Measurements from ENCODE around the gene COL1A1.
A peak's percentile ranks its signal among the peaks of the same experiment; 100 is the strongest.

Gene COL1A1

DNA sequence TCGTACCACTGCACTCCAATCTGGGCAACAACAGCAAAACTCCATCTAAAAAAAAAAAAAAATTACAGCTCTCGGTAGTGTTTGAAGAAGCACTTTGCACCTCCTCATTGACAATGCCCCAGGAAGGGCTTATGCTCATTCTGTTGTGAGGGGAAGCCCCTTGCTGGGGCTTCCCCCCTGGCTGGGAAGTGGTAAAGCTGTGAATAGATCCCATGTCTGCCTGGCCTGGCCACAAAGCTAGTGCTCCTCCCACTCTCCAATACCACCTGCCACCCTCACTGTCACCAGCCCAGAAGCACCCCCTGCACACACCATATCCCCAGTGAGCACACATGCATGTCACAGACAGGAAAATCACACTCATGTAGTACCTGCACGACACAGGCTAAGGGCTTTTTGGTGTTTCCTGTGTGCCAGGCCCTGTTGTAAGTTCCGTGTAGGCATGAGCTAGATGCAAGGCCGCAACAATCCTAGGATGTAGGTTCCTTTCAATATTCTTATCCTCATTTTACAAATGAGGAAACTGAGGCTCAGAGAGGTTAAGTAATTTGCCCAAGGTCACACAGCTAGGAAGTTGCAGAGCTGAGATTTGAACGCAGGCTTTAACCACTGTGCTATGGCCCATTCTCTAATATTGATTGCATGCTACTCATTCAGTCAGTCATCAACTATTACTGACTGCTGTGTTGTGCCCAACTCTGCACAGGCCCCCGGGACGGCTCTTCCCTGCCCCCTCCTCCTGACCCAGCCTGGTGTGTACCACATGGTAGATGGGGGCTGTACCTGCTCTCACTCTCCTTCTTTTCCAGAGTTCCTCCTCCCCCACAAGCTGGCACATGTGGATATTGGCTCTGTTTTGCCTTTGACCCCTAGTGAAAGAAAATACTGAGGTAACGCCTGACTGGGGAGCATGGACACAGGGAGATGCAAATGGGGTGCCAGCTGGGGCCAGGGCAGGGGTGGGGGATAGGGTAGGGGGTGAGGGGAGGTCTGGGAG lies 11.9 kb upstream of the COL1A1 start:
- no peak for DNase-seq

DNA sequence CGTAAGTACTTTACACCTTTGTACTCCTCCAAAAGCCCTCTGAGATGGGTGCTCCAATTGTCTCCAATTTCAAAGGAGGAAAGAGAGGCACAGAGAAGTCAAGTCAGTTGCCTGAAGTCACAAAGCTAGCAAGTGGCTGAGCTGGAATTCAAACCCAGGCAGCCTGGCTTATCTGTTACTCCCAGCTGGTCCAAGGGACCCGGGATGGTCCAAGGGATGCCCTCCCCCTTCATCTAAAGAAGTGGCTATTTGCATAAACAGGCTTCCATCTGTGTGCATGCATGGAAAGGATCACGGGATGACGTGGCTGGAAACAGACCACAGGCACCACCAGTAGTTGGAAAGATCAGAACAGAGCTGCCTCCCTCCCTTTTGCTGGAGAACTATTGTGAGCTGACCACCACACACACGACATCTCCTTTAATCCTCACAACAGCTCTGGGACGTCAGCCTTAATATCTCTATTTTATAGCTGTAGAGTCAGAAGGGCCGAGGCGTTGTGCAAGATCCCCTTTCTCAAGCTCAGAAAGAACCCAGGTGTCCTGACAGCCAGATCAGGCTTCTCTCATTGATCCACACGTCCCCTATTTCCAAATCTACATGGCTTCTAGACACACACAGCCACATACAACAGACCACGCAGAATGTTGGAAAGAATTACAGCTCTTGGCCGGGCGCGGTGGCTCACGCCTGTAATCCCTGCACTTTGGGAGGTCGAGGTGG lies 10.9 kb upstream of the COL1A1 start:
- no peak for DNase-seq

DNA sequence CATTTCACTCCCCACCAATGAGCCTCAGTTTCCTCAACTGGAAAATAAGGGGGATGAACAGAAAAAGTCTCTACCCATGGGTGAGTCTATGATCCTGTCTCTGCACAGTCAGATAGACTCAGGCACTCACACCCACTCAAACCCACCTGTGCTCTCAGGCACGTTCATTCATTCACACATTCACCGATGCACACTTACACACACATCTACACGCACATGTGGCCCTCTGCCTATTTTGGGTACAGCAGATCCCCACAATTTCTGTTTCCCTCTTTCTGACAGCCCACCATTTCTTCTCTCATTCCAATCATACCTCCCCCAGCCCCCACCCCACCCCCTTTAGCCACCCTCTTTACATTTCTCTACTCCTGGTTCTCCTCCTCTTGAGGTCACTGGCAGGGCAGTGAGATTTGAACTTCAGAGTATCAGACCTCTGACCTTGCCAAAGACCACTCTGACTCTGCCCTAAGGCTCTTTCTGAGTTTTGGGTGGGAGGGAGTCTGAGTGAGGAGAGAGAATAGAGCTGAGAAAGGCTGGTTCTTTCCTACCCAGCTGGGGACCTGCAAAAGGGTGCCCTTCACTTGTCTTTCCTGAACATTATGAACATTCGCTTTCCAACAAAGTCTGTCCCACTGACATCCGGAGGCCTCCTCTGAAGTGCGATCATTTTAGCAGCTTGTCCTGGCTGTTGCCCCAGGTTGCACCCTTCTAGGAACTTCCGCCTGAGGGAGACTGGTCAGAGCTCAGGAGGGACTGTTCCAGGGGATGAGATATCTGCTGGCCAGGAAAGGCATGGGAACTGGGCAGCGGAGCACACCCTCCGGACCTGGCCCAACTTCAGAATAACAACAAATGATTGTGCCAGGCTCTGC lies 10.1 kb upstream of the COL1A1 start:
- DNase-seq = no peak

DNA sequence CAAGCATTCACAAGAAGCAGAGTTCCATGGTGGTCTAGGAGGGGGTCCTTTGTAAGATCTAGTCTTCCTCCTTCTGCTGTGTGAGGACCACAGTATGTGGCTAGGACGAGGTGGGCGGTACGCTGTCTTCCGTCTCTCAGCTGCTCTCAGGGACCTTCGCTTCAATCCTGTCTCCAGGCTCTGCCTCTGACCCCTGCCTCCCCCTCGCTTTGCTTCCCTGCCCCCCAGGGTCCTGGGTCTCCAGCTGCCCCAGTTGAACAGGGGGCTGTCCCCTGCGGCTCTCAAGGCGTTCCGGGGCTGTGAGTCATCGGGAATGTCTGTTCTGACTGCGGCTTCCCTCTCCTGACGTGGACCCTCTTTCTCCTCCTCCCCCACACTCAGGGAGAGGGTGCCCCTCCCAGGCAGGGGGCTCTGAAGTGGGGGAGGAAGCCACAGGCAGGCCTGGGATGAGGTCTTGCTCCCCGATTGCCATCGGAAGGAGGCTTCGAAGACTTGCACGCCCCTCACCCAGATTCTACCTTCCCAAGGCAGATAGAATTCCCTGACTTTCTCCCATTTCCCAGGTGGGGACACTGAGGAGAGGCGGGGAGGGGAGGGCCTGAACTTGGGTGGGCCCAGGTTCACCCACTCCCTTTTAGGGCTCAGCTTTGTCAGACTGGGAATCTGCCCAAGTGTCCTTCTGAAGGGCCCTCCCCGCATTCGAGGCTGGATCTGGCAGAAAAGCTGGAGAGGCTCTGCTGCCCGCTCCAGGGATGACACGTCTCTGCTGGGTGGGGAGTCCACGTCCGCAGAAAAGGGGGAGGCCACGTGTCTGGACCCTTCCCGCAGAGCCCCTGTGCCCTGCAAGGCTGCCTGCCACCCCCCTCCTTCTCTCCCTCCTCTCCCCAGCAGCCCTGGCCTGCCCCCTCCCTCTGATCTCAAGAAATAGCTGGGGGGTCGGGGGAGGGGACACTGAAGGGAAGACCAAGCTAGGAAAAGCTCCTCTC lies 9.1 kb upstream of the COL1A1 start:
- no peak for DNase-seq

DNA sequence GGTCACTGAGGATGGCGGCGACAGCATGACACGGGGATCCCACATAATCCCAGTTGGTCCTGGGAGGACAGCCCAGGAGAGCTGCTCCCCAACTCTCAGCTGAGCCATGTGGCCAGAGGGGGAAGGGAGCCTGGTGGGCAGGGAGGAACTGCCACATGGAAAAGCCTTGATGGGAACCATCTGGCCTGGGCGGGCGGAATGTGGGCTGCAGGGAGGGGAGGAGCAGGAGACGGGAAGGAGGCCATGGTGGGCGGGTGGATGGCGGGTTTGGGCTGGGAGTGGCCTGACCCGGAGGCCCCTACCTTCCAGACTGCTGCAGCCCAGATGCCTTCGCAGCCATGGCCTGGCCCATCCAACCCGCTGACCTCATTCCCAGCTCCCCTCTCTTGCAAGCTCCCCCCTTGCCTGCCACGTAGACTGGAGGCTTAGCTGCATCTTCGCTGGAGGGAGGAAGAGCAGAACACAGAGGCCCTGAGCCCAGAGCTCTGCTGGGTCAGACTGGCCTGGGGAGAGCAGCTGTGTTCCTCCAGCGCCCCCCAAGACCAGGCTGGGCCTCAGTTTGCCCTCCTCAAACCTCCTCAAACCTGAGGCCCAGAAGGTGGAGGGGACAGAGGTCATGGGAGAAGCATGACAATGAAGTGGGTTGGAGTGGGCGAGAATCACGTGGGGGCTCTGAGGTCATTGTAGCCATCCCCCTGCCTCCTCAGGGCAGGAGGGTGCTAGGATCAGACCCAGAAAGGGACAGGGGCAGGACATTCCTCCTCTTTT lies 8.2 kb upstream of the COL1A1 start:
- DNase-seq = no peak

GRCh38 chr17:50209133-50209471 lies 7.7 kb upstream of the COL1A1 start:
- DNase-seq = no peak

DNA sequence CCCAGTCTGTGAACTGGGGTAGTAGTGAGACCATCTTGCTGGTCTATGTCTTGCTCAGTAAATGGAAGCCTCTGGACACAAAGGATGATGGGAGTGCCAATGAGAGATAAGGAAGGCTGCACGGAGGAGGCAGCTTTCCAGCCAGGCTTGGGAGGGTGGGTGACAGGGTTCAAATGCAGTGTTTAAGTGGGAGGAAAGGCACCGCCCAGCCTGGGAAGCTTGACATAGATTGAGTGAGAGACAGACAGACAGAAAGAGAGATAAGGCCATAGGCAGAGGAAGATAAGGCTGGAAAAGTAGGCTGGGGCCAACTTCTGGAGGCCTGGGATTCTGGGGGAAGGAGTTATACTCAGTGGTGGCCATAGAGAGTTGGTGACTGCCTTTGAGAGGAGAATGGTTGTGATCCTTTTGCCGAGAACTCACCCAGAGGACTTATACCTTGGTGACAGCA lies 7.2 kb upstream of the COL1A1 start:
- no peak for DNase-seq

DNA sequence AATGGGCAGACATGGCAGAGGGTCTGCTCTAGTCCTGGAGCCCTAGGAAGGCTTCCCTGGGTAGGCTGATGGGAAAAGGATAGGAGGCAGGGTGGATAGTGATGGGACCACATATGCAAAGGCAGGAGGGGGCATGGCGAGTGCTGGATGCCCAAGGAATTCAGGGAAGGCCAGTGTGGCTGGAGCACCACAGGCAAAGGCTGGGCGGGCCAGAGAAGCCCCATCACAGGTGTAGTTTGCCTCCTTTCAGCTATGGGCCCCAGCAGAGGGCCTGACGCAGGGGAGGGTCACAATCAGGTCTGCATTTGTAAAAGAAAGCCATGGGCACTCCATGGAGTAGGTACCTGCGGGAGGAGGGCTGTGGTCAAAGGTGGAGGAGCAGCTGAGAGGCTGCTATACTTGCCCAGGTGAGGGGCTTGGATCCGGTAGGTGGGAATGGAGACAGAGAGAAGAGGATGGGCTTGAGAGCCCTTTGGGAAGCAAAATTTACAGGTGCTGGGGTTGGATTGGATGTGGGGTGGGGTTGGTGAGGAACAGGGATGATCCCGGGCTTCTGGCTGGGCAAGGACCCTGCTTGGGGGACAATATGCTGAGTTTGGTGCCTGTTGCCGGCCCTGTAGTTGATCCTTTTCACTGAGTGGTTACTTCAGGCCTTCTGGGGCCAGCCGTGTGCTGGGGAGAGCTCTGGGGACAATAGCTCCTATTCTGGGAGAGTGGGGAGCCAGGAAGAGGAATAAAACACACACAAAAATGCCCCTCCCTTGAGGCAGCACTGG lies 6.5 kb upstream of the COL1A1 start:
- DNase-seq = no peak

GRCh38 chr17:50207315-50207714 lies 5.9 kb upstream of the COL1A1 start:
- DNase-seq = no peak

DNA sequence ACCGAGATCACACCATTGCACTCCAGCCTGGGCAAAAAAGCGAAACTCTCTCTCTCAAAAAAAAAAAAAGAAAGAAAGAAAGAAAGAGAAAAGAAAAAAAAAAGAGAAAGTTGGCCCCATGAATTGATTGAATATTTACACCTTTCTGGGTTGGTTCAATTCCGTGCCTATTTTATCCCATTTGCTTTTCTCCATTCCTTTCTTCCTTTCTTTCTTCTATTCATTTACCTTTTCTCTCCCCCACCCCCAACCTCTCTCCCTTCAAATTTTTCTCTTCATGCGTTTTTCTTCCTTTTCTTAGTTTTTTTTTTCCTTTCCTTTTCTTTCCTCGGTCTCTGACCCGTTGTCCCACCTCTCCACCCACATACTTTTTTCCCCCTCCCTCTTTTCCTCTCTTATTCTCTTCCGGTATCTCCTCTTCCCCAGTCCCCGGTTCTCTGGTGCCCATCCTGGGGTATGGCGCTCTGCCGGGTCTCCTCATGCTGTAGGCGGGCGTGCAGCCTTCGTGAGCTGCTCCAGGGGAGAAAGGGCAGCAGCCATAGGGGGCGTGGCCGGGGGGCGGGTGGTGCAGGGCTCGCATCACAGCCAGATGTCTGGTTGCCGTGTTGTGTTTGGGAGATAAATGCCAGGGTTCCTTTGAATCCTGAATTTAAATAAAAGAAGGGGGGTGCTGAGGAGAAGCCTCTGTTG lies 5.3 kb upstream of the COL1A1 start:
- DNase-seq = no peak

DNA sequence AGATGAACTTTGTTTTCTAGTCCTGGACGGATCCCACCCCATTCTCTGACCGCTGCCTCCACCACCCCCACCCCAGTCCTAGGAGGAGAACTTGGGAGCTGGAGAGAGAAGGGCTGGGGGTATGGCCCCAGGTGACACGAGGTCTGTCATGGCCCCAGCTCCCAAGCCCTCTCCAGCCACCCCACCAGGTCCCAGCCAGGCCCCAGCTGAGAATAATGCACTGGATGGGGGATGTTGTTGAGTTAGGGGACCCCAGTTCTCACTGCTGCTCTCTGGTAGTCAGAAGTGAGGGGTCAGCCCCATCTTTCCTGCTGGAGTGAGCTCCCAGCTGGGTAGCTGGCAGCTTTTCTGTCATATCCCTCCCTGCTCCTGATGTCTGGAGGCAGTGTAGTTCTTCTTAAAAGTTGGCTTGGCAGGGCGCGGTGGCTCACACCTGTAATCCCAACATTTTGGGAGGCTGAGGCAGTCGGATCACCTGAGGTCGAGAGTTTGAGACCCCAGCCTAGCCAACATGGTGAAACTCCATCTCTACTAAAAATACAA lies 4.6 kb upstream of the COL1A1 start:
- no peak for DNase-seq

DNA sequence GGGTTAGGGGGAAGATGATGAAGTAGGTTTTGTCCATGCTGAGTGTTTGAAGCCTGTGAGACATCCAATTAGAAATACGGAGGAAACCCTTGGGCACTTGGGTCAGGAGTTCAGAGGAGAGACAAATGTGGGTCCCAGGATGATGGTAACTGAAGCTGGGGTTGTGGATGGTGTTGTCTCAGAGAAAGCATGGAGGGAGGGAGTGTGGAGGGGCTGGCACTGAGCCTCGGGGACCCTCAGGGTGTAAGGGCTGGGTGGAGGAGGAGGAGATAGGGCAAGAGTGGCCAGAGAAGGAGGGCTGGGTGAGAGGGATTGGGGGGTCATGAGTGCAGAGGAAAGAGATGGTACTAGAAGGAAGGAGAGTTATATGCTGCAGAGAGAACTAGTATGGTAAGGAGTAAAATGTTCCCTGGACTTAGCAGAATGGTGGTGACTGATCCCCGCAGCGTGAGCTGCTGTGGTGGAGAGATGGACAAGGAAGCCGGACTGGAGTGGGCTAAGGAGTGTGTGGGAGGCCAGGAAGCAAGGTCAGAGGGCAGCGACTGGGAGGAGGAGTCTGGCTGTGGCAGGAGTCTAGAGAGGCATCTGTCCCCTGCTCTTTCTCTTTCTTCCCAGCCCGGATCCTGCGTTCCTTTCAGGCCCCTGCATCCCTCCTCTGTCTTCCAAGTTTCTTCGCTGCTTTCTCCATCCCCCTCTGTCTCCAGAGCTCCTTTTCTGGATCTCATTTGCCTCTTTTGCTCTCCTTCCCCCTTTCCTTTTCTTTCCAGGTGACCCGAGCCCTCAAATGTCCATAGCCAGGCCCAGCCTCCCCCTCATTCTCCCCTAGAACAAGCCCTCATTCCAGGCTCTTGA lies 3.9 kb upstream of the COL1A1 start:
- DNase-seq = no peak

DNA sequence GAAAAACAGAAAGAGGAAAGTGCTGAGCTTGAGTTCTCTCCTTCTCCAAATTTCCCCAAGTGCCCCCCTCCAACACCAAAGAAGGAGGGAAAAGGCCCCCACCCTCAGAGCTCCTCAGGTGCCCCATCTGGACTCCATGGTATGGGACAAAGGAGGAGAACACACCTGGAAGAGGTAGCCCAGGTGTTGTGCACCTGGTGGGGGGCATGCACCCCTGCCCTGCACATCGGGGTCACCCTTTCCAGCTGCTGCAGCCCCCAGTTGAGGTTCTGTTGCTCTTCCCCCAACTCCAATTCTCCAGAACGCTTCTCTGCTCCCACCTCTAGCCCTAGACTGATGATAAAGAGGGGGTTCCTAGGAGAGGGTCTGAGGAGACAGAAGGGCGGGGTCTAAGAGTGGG lies 3.0 kb upstream of the COL1A1 start:
- no peak for DNase-seq

- no peak for DNase-seq
Observed at GRCh38 chr17:50203604-50204345, 2.3 kb upstream of the COL1A1 start.

GRCh38 chr17:50203086-50203485 lies 1.7 kb upstream of the COL1A1 start:
- DNase-seq = no peak

- DNase-seq = peak; percentile 71
Observed at GRCh38 chr17:50200457-50201275, 765 bp downstream of the COL1A1 start.
